HepG2 (cell line): Measurements from ENCODE around the gene POMP. TPM values are rescaled to one million over a fixed set of nuclear protein-coding genes. Genes with fewer than 3 reads are reported as not detected.

Source experiments
- ATAC-seq: fragments of 200-7000 bp; cut with Tn5 transposase; 3 replicates; pipeline ENCODE4 v1.9.1; 2020; ENCODE audit warnings: mild to moderate bottlenecking, moderate library complexity
- BruUV-seq: library from RNA; stranded (reverse); fragments of 400-500 nt; replicated peaks from 2 replicates; lab custom pipeline; 2021; lab: Mats Ljungman, UMichigan
- CTCF ChIA-PET: fragments of 300-600 bp; formaldehyde crosslinking; extraction: SDS; loops from one replicate; lab custom pipeline; 2021; ENCODE audit warnings: low total read pairs, inconsistent platforms, low intra/inter-chr PET ratio; lab: Yijun Ruan, JAX
- POLR2A ChIA-PET: fragments of 350-600 bp; sonication (Branson Sonifier 250); formaldehyde crosslinking; loops from one replicate; lab custom pipeline; 2020; ENCODE audit warnings: antibody characterized with exemption, inconsistent platforms; lab: Yijun Ruan, JAX
- DNase-seq: peaks from one replicate; pipeline ENCODE4 v3.0.0-alpha.2; 2015; ENCODE audit warnings: low spot score
- FAIRE-seq: peaks from 3 replicates; lab custom pipeline; 2011; peaks lifted over from hg19 to GRCh38; lab: Jason Lieb, UNC
- H2AFZ ChIP-seq: one replicate; pipeline ENCODE4 v1.6.1; 2011; ENCODE audit warnings: low read length, inconsistent platforms
- H3K27ac ChIP-seq: fragments of 300-600 bp; 3 replicates; pipeline ENCODE4 v1.8.0; 2011; ENCODE audit warnings: mixed run types, mild to moderate bottlenecking, mixed read lengths, low read length, inconsistent platforms; ENCODE audit not compliant: insufficient read depth; ENCODE audit errors: extremely low read length
- H3K27me3 ChIP-seq, 2 experiments: fragments of 200-600 bp in 1 of 2; 2 replicates in 1 of 2; 3 replicates in 1 of 2; pipeline versions ENCODE4 v1.6.0 to v1.8.0; 2011; ENCODE audit warnings: low read length in 2 of 2, mild to moderate bottlenecking in 2 of 2, moderate library complexity in 2 of 2, inconsistent platforms in 1 of 2; ENCODE audit not compliant: insufficient read depth in 2 of 2, control insufficient read depth in 1 of 2
- H3K36me3 ChIP-seq, 2 experiments: fragments of 200-600 bp in 1 of 2; replicated peaks in 1 of 2; 2 replicates in 1 of 2; 3 replicates in 1 of 2; pipeline versions ENCODE4 v1.5.1 to v1.8.0; 2011; ENCODE audit warnings: low read length in 2 of 2, inconsistent platforms in 1 of 2; ENCODE audit not compliant: insufficient read depth in 2 of 2, control insufficient read depth in 1 of 2
- H3K4me1 ChIP-seq: 2 replicates; pipeline ENCODE4 v1.5.1; 2012; ENCODE audit warnings: low read length, inconsistent platforms; ENCODE audit not compliant: insufficient read depth
- H3K4me2 ChIP-seq: 2 replicates; pipeline ENCODE4 v1.6.0; 2011; ENCODE audit warnings: low read depth, low read length, inconsistent platforms
- H3K4me3 ChIP-seq, 3 experiments: fragments of 200-600 bp in 1 of 3; sonication (generic), shearing (Covaris generic) in 1 of 3; replicated peaks in 1 of 3; 2 replicates each; pipeline ENCODE4 v1.5.1; 2011 to 2016; ENCODE audit warnings: low read length in 3 of 3, inconsistent platforms in 2 of 3, low read depth in 2 of 3, mild to moderate bottlenecking in 2 of 3, control low read depth in 1 of 3, mixed read lengths in 1 of 3; ENCODE audit not compliant: insufficient read depth in 1 of 3
- H3K79me2 ChIP-seq: one replicate; pipeline ENCODE4 v1.6.1; 2011; ENCODE audit warnings: low read length, inconsistent platforms; ENCODE audit not compliant: insufficient read depth
- H3K9ac ChIP-seq: 2 replicates; pipeline ENCODE4 v1.6.0; 2011; ENCODE audit warnings: mild to moderate bottlenecking, low read depth, low read length, inconsistent platforms; ENCODE audit not compliant: insufficient read depth
- H3K9me3 ChIP-seq: 2 replicates; pipeline ENCODE4 v1.5.1; 2012; ENCODE audit warnings: mild to moderate bottlenecking, low read length
- H4K20me1 ChIP-seq: 2 replicates; pipeline ENCODE4 v1.6.0; 2011; ENCODE audit warnings: inconsistent platforms, mild to moderate bottlenecking, low read length, moderate library complexity; ENCODE audit not compliant: insufficient read depth
- CERS6 ChIP-seq: sonication (generic); formaldehyde crosslinking; IDR thresholded peaks from 2 replicates; pipeline ENCODE4 v1.5.0; 2020; ENCODE audit warnings: missing genetic modification reagents
- CREB3 ChIP-seq: sonication (generic); formaldehyde crosslinking; IDR thresholded peaks from 2 replicates; pipeline ENCODE4 v1.5.0; 2020; ENCODE audit warnings: missing genetic modification reagents
- KLF13 ChIP-seq: sonication (generic); formaldehyde crosslinking; IDR thresholded peaks from 2 replicates; pipeline ENCODE4 v1.4.0; 2020; ENCODE audit warnings: mild to moderate bottlenecking, missing genetic modification reagents
- MBD4 ChIP-seq: IDR thresholded peaks from 2 replicates; pipeline ENCODE4 v1.6.1; 2012; ENCODE audit warnings: low read length, inconsistent platforms, borderline replicate concordance
- MXI1 ChIP-seq: IDR thresholded peaks from 3 replicates; pipeline ENCODE4 v1.6.1; 2012; ENCODE audit warnings: low read depth, low read length, inconsistent platforms, borderline replicate concordance
- NCOA1 ChIP-seq: sonication (generic); formaldehyde crosslinking; IDR thresholded peaks from 2 replicates; pipeline ENCODE4 v1.9.0; 2021; ENCODE audit warnings: missing genetic modification reagents
- NFRKB ChIP-seq: fragments of 450-650 bp; IDR thresholded peaks from 2 replicates; pipeline ENCODE4 v1.6.1; 2017
- SMC3 ChIP-seq: IDR thresholded peaks from 2 replicates; pipeline ENCODE4 v1.6.1; 2011; ENCODE audit warnings: low read length, improper control_type of control experiment
- STAT5B ChIP-seq: sonication (generic); formaldehyde crosslinking; IDR thresholded peaks from 2 replicates; pipeline ENCODE4 v1.4.0; 2020; ENCODE audit warnings: missing genetic modification reagents
- XBP1 ChIP-seq: sonication (generic); formaldehyde crosslinking; IDR thresholded peaks from 2 replicates; pipeline ENCODE4 v1.5.0; 2020; ENCODE audit warnings: missing genetic modification reagents
- ZNF317 ChIP-seq: sonication (generic); formaldehyde crosslinking; IDR thresholded peaks from 2 replicates; pipeline ENCODE4 v1.5.0; 2020; ENCODE audit warnings: mild to moderate bottlenecking, missing genetic modification reagents
- ZNF441 ChIP-seq: sonication (generic); formaldehyde crosslinking; IDR thresholded peaks from 2 replicates; pipeline ENCODE4 v1.7.0; 2021; ENCODE audit warnings: missing genetic modification reagents, borderline replicate concordance
- ZNF746 ChIP-seq: sonication (generic); formaldehyde crosslinking; IDR thresholded peaks from 2 replicates; pipeline ENCODE4 v1.8.0; 2022; ENCODE audit warnings: mild to moderate bottlenecking, missing genetic modification reagents
- ZNF766 ChIP-seq: sonication (generic); formaldehyde crosslinking; IDR thresholded peaks from 2 replicates; pipeline ENCODE4 v1.5.0; 2020; ENCODE audit warnings: missing genetic modification reagents, borderline replicate concordance
- WGBS: methylation state at CpG from one replicate; pipeline ENCODE4 v1.1.6; 2017; ENCODE audit warnings: low lambda C conversion rate; 5-methylcytosine and 5-hydroxymethylcytosine counted together
- in situ Hi-C: cut with HindIII; loops from 2 replicates; pipeline ENCODE4 v1.10.0; 2017; ENCODE audit warnings: low pct_unique_long_range_greater_than_20kb; ENCODE audit not compliant: extremely low pct_ligation_motif_present
- intact Hi-C: fragments of 100-400 bp; cut with micrococcal nuclease; formaldehyde crosslinking; loops from one replicate; pipeline ENCODE4 v1.10.0; 2022; ENCODE audit not compliant: unreplicated experiment
- polyA plus RNA-seq, 8 experiments: library from polyadenylated mRNA; depleted of rRNA in 3 of 8; stranded (reverse) in 7 of 8; unstranded in 1 of 8; fragments of >200 nt; fragmentation: Illumina TruSeq in 4 of 8; extraction: Trizol in 4 of 8; gene quantifications; 2 replicates each; pipeline versions ENCODE4 v1.2.1 to v1.2.3, GENCODE V29; 2011 to 2016; ENCODE audit warnings: low read depth in 4 of 8, missing spikeins in 1 of 8, mixed read lengths in 1 of 8; ENCODE audit not compliant: insufficient read depth in 1 of 8
- total RNA-seq, 5 experiments: library from RNA; depleted of rRNA; stranded (reverse); fragments of >200 nt; fragmentation: Illumina TruSeq; extraction: Trizol; gene quantifications; 2 replicates each; pipeline ENCODE4 v1.2.3, GENCODE V29; 2016; ENCODE audit warnings: low read depth in 1 of 5
- TF ChIP-seq, protein P1 (sequence below): sonication (generic); formaldehyde crosslinking; IDR thresholded peaks from 2 replicates; pipeline ENCODE4 v1.5.1; 2020; ENCODE audit warnings: missing genetic modification reagents, mild to moderate bottlenecking, borderline replicate concordance

Gene POMP
- total and polyA plus RNA-seq, 2 of the 13 experiments (the other 11 are each of a cell fraction or from before 2014, with no cell fraction given), result 30.6 to 118 TPM

GRCh38 chr13:28671126-28671792 lies 12.3 kb downstream of the POMP start (continued):
- TF ChIP-seq, protein P1, sequence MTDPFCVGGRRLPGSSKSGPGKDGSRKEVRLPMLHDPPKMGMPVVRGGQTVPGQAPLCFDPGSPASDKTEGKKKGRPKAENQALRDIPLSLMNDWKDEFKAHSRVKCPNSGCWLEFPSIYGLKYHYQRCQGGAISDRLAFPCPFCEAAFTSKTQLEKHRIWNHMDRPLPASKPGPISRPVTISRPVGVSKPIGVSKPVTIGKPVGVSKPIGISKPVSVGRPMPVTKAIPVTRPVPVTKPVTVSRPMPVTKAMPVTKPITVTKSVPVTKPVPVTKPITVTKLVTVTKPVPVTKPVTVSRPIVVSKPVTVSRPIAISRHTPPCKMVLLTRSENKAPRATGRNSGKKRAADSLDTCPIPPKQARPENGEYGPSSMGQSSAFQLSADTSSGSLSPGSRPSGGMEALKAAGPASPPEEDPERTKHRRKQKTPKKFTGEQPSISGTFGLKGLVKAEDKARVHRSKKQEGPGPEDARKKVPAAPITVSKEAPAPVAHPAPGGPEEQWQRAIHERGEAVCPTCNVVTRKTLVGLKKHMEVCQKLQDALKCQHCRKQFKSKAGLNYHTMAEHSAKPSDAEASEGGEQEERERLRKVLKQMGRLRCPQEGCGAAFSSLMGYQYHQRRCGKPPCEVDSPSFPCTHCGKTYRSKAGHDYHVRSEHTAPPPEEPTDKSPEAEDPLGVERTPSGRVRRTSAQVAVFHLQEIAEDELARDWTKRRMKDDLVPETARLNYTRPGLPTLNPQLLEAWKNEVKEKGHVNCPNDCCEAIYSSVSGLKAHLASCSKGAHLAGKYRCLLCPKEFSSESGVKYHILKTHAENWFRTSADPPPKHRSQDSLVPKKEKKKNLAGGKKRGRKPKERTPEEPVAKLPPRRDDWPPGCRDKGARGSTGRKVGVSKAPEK (CRISPR knock-in tag), result no peak

DNA sequence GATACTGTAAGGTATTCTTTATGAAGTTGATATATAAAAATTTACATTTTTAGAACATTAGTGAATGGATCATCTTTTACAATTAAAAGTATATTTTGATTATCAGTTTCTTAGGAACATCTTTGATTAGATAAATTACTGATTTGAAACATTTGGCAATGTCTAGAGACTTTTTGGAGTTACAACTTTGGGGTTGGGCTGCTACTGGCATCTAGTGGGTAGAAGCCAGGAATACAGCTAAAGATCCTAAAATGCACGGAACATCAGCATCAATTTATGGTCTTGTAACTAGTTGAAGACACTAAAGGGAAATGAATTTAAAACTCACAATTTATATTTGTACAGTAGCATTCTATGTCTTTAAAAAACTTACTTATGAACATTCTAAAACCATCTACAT lies 19.9 kb downstream of the POMP start:
- Histone ChIP-seq H3K4me3 (no peak overlapping the region), H3K27me3 (no peaks in the 10 kb centered on the region), H4K20me1 (no peaks in the 10 kb centered on the region), H3K36me3 (peaks cover 9 to 44% of the 10 kb centered on the region in 2 experiments; a peak in 4 of 5 replicates), H2AFZ (no peak overlapping the region), H3K27ac (no peak overlapping the region), H3K79me2 (no peaks in the 10 kb centered on the region), H3K4me2 (no peak overlapping the region), H3K9ac (no peak overlapping the region), H3K9me3 (no peaks in the 10 kb centered on the region), H3K4me1 (no peaks in the 10 kb centered on the region)
- TF ChIP-seq ZNF317 (no peak), ZNF441 (CRISPR knock-in tag) (no peak), KLF13 (CRISPR knock-in tag) (no peak), CREB3 (no peak), STAT5B (no peak), NFRKB (no peak), MXI1 (no peak), ZNF746 (CRISPR knock-in tag) (no peak), MBD4 (no peak), ZNF766 (CRISPR knock-in tag) (no peak), CERS6 (CRISPR knock-in tag) (no peak), SMC3 (no peak), NCOA1 (CRISPR knock-in tag) (no peak), XBP1 (no peak)
- ChIA-PET POLR2A (no interaction called here), CTCF (interaction anchor here (1.4 kb wide), 1 partner anchor 118 kb away, joined by 5 read pairs; no protein-coding TSS in a partner anchor)
- ATAC-seq (no peak), FAIRE-seq (no peak), DNase-seq (no peak)
- WGBS, result 100% methylated on average over 1 of the region's 1 CpG
- intact Hi-C loops, result loop anchor here (1.0 kb wide), 1 partner anchor 117 kb away; no protein-coding TSS in a partner anchor
- in situ Hi-C loops, result no loop called here
- BruUV-seq, result no TSS peak
